ENCODE data around the gene B3GLCT. TPM values are rescaled to one million over a fixed set of nuclear protein-coding genes. Genes with fewer than 3 reads are reported as not detected.

B3GLCT gene
- total and polyA plus RNA-seq, 10 of the 15 experiments (the other 5 are each of a cell fraction or from before 2014, with no cell fraction given), result 0.07 to 0.89 (median 0.25) TPM

DNA sequence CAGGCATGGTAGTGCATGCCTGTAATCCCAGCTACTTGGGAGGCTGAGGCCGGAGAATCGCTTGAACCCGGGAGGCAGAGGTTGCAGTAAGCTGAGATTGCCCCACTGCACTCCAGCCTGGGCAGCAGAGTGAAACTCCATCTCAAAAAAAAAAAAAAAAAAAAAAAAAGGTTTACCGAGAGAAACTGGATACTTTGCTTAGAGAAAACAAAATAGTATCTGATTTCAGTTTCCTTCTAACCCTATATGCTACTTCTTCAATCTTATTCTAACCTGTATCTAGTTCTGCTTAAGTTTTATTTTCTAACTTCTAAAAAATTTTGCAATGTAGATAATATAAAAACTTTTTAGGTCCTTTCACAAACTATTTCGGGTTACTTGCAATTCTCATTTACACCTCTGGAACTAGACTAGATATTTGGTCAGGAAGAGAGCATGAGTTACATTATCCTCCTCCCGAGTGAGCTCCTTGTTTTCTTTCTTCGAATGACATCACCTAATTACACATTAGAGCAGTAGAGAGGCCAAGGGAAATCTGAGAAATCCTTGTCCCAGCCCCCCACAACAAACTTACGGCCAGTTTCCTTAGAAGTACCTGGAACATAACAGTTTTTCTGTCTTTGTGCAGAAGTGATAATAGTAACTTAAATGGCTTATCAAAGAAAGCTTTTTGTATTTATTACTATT is 128.9 kb downstream of the B3GLCT start:
- H3K9ac ChIP-seq (ENCODE audit: control insufficient read depth, insufficient read depth, low read length), result no peak overlapping the region
- RAD21 ChIA-PET (ENCODE audit: unreplicated experiment), result no interaction called here
- TF ChIP-seq BMI1 (IDR thresholded peaks at IDR 0.05; ENCODE audit: borderline replicate concordance) (no peak), CHD1 (IDR thresholded peaks at IDR 0.05; ENCODE audit: low read depth, low read length) (no peak), ZSCAN29 (IDR thresholded peaks at IDR 0.05) (no peak), KAT2A (conservative IDR thresholded peaks at IDR 0.05; ENCODE audit: control insufficient read depth, low read depth, low read length) (no peak), RBBP5 (conservative IDR thresholded peaks at IDR 0.05) (no peak), LARP7 (IDR thresholded peaks at IDR 0.05) (no peak), EED (IDR thresholded peaks at IDR 0.05; ENCODE audit: low read depth) (no peak), HDGF (IDR thresholded peaks at IDR 0.05) (no peak), ESRRA (IDR thresholded peaks at IDR 0.05; ENCODE audit: low read length) (no peak), MYB (IDR thresholded peaks at IDR 0.05; ENCODE audit: borderline replicate concordance, low read depth, low read length) (no peak), SUZ12 (IDR thresholded peaks at IDR 0.05; ENCODE audit: unreplicated experiment) (no peak), HDAC2 (IDR thresholded peaks at IDR 0.05) (no peak), SMAD5 (IDR thresholded peaks at IDR 0.05; ENCODE audit: low read depth) (no peak), NR2C2 (IDR thresholded peaks at IDR 0.05; ENCODE audit: borderline replicate concordance, control insufficient read depth, insufficient read length, low read depth) (no peak)
- TF ChIP-seq, protein P1, sequence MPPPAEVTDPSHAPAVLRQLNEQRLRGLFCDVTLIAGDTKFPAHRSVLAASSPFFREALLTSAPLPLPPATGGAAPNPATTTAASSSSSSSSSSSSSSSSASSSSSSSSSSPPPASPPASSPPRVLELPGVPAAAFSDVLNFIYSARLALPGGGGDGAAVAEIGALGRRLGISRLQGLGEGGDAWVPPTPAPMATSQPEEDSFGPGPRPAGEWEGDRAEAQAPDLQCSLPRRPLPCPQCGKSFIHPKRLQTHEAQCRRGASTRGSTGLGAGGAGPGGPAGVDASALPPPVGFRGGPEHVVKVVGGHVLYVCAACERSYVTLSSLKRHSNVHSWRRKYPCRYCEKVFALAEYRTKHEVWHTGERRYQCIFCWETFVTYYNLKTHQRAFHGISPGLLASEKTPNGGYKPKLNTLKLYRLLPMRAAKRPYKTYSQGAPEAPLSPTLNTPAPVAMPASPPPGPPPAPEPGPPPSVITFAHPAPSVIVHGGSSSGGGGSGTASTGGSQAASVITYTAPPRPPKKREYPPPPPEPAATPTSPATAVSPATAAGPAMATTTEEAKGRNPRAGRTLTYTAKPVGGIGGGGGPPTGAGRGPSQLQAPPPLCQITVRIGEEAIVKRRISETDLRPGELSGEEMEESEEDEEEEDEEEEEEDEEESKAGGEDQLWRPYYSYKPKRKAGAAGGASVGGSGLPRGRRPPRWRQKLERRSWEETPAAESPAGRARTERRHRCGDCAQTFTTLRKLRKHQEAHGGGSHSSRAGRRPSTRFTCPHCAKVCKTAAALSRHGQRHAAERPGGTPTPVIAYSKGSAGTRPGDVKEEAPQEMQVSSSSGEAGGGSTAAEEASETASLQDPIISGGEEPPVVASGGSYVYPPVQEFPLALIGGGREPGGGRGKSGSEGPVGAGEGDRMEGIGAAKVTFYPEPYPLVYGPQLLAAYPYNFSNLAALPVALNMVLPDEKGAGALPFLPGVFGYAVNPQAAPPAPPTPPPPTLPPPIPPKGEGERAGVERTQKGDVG (CRISPR knock-in tag; IDR thresholded peaks at IDR 0.05), result no peak
- H3K27ac ChIP-seq (ENCODE audit: control insufficient read depth, insufficient read depth), result no peak overlapping the region
- no peak overlapping the region for H3K4me2 ChIP-seq (ENCODE audit: control insufficient read depth, insufficient read depth)
- SMC1A ChIA-PET (ENCODE audit: uncharacterized antibody, unreplicated experiment), result no interaction called here
- no peaks in the 10 kb centered on the region for H3K9me3 ChIP-seq (replicated peaks; ENCODE audit: control insufficient read depth, insufficient read depth, low read length)
- no peaks in the 10 kb centered on the region for H3K27me3 ChIP-seq (replicated peaks in 1 of 2; ENCODE audit: control insufficient read depth in 2 of 2, insufficient read depth in 2 of 2, low read length in 1 of 2)
- no TSS peak for BruUV-seq (replicated peaks)
- intact Hi-C loops (cut with micrococcal nuclease; ENCODE audit: unreplicated experiment), result no loop called here
- no peaks in the 10 kb centered on the region for H3K36me3 ChIP-seq (ENCODE audit: control insufficient read depth in 2 of 2, insufficient read depth in 2 of 2, low read length in 1 of 2)
- ATAC-seq (no peak), DNase-seq (ENCODE audit: low read depth, low spot score) (no peak), FAIRE-seq (no peak)
- CTCF ChIA-PET, result no interaction called here
- POLR2A ChIA-PET, result no interaction called here
- H4K20me1 ChIP-seq (ENCODE audit: control insufficient read depth, insufficient read depth), result no peaks in the 10 kb centered on the region
- no peaks in the 10 kb centered on the region for H3K4me1 ChIP-seq (ENCODE audit: control insufficient read depth, insufficient read depth, low read length)
- 39% methylated on average over 8 of the region's 8 CpGs for WGBS (ENCODE audit: insufficient coverage, insufficient replicate concordance, low lambda C conversion rate, missing lambda C conversion rate)
- in situ Hi-C loops (cut with MboI), result no loop called here
- no peak overlapping the region for H2AFZ ChIP-seq (ENCODE audit: control insufficient read depth, low read depth, low read length)
- no peak overlapping the region for H3K4me3 ChIP-seq
- H3K79me2 ChIP-seq (ENCODE audit: control insufficient read depth, insufficient read depth, low read length), result no peaks in the 10 kb centered on the region
